Thyroid gland (tissue), 4 donors: ENCODE results near the gene ASAP2. TPM values are rescaled to one million over a fixed set of nuclear protein-coding genes. Genes with fewer than 3 reads are reported as not detected.

ENCODE experiments used
- total RNA-seq, 4 donors: library from RNA; depleted of rRNA; stranded (reverse); fragments of >200 nt; gene quantifications; one replicate each; pipeline ENCODE4 v1.2.3, GENCODE V29; 2016

Gene ASAP2
- total RNA-seq, 4 donors from 2014 or later = 40.3 to 55.3 (median 47.3) TPM

Other genes with a start within 250 kb of the ASAP2 start
- gene MBOAT2, start 203.1 kb upstream of the ASAP2 start, total RNA-seq = 10 to 100 TPM; 20.5 to 42.8 (median 24.4) TPM
- gene ITGB1BP1, start 216.7 kb downstream of the ASAP2 start, total RNA-seq = 10 to 100 TPM; 39.4 to 73.4 (median 45.8) TPM
- gene CPSF3, start 216.8 kb downstream of the ASAP2 start, total RNA-seq = 10 to 100 TPM; 21.7 to 33.6 (median 29.1) TPM